G401.6 (cell line): ENCODE measurements around the gene MT1A.
"Not testable (repeated sequence)": the region's sequence is repeated elsewhere in the genome, so short reads cannot be mapped to it uniquely, and the experiment has no call there.

Experiments
- FAIRE-seq: peaks from 2 replicates; lab custom pipeline; 2012; peaks lifted over from hg19 to GRCh38; lab: Jason Lieb, UNC

Gene MT1A

GRCh38 chr16:56610609-56611111 lies 27.8 kb upstream of the MT1A start:
- no peak for FAIRE-seq

GRCh38 chr16:56611281-56611833 lies 27.1 kb upstream of the MT1A start:
- FAIRE-seq: no peak

- FAIRE-seq: no peak
Observed at GRCh38 chr16:56613706-56614105, 24.8 kb upstream of the MT1A start.

GRCh38 chr16:56614549-56614991 lies 23.9 kb upstream of the MT1A start:
- no peak for FAIRE-seq

- no peak for FAIRE-seq
Observed at GRCh38 chr16:56615353-56615752, 23.1 kb upstream of the MT1A start.

GRCh38 chr16:56616608-56617211 lies 21.8 kb upstream of the MT1A start:
- no peak for FAIRE-seq

GRCh38 chr16:56617212-56618085 lies 21.0 kb upstream of the MT1A start:
- FAIRE-seq: no peak

- no peak for FAIRE-seq
Observed at GRCh38 chr16:56618138-56618537, 20.3 kb upstream of the MT1A start.

- FAIRE-seq: no peak
Observed at GRCh38 chr16:56620339-56620897, 18.0 kb upstream of the MT1A start.

GRCh38 chr16:56621665-56622445 lies 16.6 kb upstream of the MT1A start:
- FAIRE-seq: not testable (repeated sequence)

- not testable (repeated sequence) for FAIRE-seq
Observed at GRCh38 chr16:56623184-56623583, 15.3 kb upstream of the MT1A start.

- no peak for FAIRE-seq
Observed at GRCh38 chr16:56623637-56624036, 14.8 kb upstream of the MT1A start.

- no peak for FAIRE-seq
Observed at GRCh38 chr16:56625140-56625942, 13.1 kb upstream of the MT1A start, which contains the start of gene MT1E. TSS of gene MT1E (plus strand) at chr16:56625781. CDS start at chr16:56625852, 71 bp downstream.

GRCh38 chr16:56625943-56626654 lies 12.4 kb upstream of the MT1A start:
- no peak for FAIRE-seq

GRCh38 chr16:56626685-56627084 lies 11.8 kb upstream of the MT1A start:
- FAIRE-seq: no peak

GRCh38 chr16:56628486-56629350 lies 9.7 kb upstream of the MT1A start:
- no peak for FAIRE-seq

GRCh38 chr16:56629531-56629930 lies 8.9 kb upstream of the MT1A start:
- no peak for FAIRE-seq

- no peak for FAIRE-seq
Observed at GRCh38 chr16:56630134-56630533, 8.3 kb upstream of the MT1A start.

GRCh38 chr16:56631197-56631596 lies 7.3 kb upstream of the MT1A start:
- no peak for FAIRE-seq

- FAIRE-seq: no peak
Observed at GRCh38 chr16:56631832-56632155, 6.7 kb upstream of the MT1A start.
